WTC11 (cell line): ENCODE data around the gene SMURF1. TPM values are rescaled to one million over a fixed set of nuclear protein-coding genes. Genes with fewer than 3 reads are reported as not detected.

Experiments
- ATAC-seq: fragments of 200-7000 bp; cut with Tn5 transposase; 2 replicates; pipeline ENCODE4 v1.10.0; 2021; ENCODE audit warnings: mild to moderate bottlenecking, moderate library complexity
- CTCF ChIA-PET: fragments of 300-600 bp; sonication (Branson Sonifier 250); formaldehyde crosslinking; loops from one replicate; lab custom pipeline; 2021; ENCODE audit warnings: antibody characterized with exemption; lab: Charles Lee
- POLR2A ChIA-PET: fragments of 350-600 bp; sonication (Branson Sonifier 250); formaldehyde crosslinking; loops from one replicate; lab custom pipeline; 2021; ENCODE audit warnings: antibody characterized with exemption; lab: Charles Lee
- DNase-seq: peaks from one replicate; pipeline ENCODE4 v3.0.0; 2021; ENCODE audit warnings: low spot score
- H3K27ac Mint-ChIP-seq: 2 replicates; pipeline ENCODE4 v1.8.0; 2021; ENCODE audit warnings: mixed read lengths
- H3K27me3 Mint-ChIP-seq: 2 replicates; pipeline ENCODE4 v1.8.0; 2021; ENCODE audit warnings: low read depth, mild to moderate bottlenecking, moderate library complexity, mixed read lengths
- H3K36me3 Mint-ChIP-seq: 2 replicates; pipeline ENCODE4 v1.8.0; 2021; ENCODE audit warnings: mixed read lengths
- H3K4me1 Mint-ChIP-seq: 2 replicates; pipeline ENCODE4 v1.8.0; 2022; ENCODE audit warnings: mixed read lengths
- H3K4me3 Mint-ChIP-seq: 2 replicates; pipeline ENCODE4 v1.8.0; 2021; ENCODE audit warnings: mild to moderate bottlenecking, moderate library complexity, mixed read lengths
- H3K9me3 Mint-ChIP-seq: 2 replicates; pipeline ENCODE4 v1.8.0; 2021; ENCODE audit warnings: mixed read lengths
- ARID4B ChIP-seq: sonication (generic); formaldehyde crosslinking; IDR thresholded peaks from 2 replicates; pipeline ENCODE4 v1.8.0; 2023; ENCODE audit warnings: missing genetic modification reagents, mild to moderate bottlenecking, borderline replicate concordance
- EMX1 ChIP-seq: fragments of 250-450 bp; sonication (Bioruptor Pico); IDR thresholded peaks from 2 replicates; pipeline ENCODE4 v1.8.0; 2021; ENCODE audit warnings: mild to moderate bottlenecking
- FOXK1 ChIP-seq: sonication (generic); formaldehyde crosslinking; IDR thresholded peaks from 2 replicates; pipeline ENCODE4 v1.8.0; 2022; ENCODE audit warnings: mild to moderate bottlenecking, moderate library complexity, missing genetic modification reagents
- HMGA2 ChIP-seq: fragments of 250-450 bp; sonication (Bioruptor Pico); IDR thresholded peaks from 2 replicates; pipeline ENCODE4 v1.4.0; 2021; ENCODE audit warnings: mild to moderate bottlenecking, moderate library complexity
- HMGXB4 ChIP-seq: sonication (generic); formaldehyde crosslinking; IDR thresholded peaks from 2 replicates; pipeline ENCODE4 v1.8.1; 2023; ENCODE audit warnings: mild to moderate bottlenecking, moderate library complexity, missing genetic modification reagents
- MAX ChIP-seq: sonication (generic); formaldehyde crosslinking; IDR thresholded peaks from 2 replicates; pipeline ENCODE4 v1.8.0; 2022; ENCODE audit warnings: mild to moderate bottlenecking, missing genetic modification reagents
- OVOL2 ChIP-seq: fragments of 250-450 bp; sonication (Bioruptor Pico); IDR thresholded peaks from 2 replicates; pipeline ENCODE4 v1.9.0; 2021; ENCODE audit warnings: mild to moderate bottlenecking, borderline replicate concordance
- PRDM15 ChIP-seq: sonication (generic); formaldehyde crosslinking; IDR thresholded peaks from 2 replicates; pipeline ENCODE4 v1.8.0; 2022; ENCODE audit warnings: missing genetic modification reagents
- PRRX2 ChIP-seq: fragments of 250-450 bp; sonication (Bioruptor Pico); IDR thresholded peaks from 2 replicates; pipeline ENCODE4 v1.8.0; 2021; ENCODE audit warnings: mild to moderate bottlenecking
- TEAD1 ChIP-seq: sonication (generic); formaldehyde crosslinking; IDR thresholded peaks from 2 replicates; pipeline ENCODE4 v1.8.0; 2022; ENCODE audit warnings: mild to moderate bottlenecking, missing genetic modification reagents
- ZBTB21 ChIP-seq: sonication (generic); formaldehyde crosslinking; IDR thresholded peaks from 2 replicates; pipeline ENCODE4 v1.8.1; 2023; ENCODE audit warnings: mild to moderate bottlenecking, missing genetic modification reagents, borderline replicate concordance
- ZMAT4 ChIP-seq: fragments of 250-450 bp; sonication (Bioruptor Pico); IDR thresholded peaks from 2 replicates; pipeline ENCODE4 v1.9.0; 2021; ENCODE audit warnings: mild to moderate bottlenecking
- ZNF263 ChIP-seq: sonication (generic); formaldehyde crosslinking; IDR thresholded peaks from 2 replicates; pipeline ENCODE4 v1.8.1; 2022; ENCODE audit warnings: low read depth, mild to moderate bottlenecking, moderate library complexity, missing genetic modification reagents
- ZNF532 ChIP-seq: fragments of 250-450 bp; sonication (Bioruptor Pico); IDR thresholded peaks from 2 replicates; pipeline ENCODE4 v1.9.0; 2021; ENCODE audit warnings: mild to moderate bottlenecking, borderline replicate concordance
- total RNA-seq: library from RNA; stranded (reverse); gene quantifications from 3 replicates; pipeline ENCODE4 v1.2.3, GENCODE V29; 2021

SMURF1 gene
- total RNA-seq, 1 experiment from 2014 or later: 23.2 TPM

- TF ChIP-seq TEAD1 (no peak), MAX (no peak), HMGXB4 (CRISPR knock-in tag) (no peak)
Observed at GRCh38 chr7:99001482-99002147, 142.3 kb downstream of the SMURF1 start (continued).

- ChIA-PET CTCF (interaction anchor here (1.4 kb wide), 1 partner anchor 36 kb away, joined by 4 read pairs; no protein-coding TSS in a partner anchor), POLR2A (no interaction called here)
- Mint-ChIP-seq H3K27ac (0 out of 2 replicates have a peak overlapping the region, but pooled peaks have one; percentile 17), H3K36me3 (peaks cover 37% of the 10 kb centered on the region), H3K27me3 (no peaks in the 10 kb centered on the region), H3K9me3 (no peaks in the 10 kb centered on the region), H3K4me1 (no peaks in the 10 kb centered on the region), H3K4me3 (no peak overlapping the region)
- TF ChIP-seq ZNF532 (no peak), PRDM15 (CRISPR knock-in tag) (no peak)
- DNase-seq: no peak
- no peak for ATAC-seq
Observed at GRCh38 chr7:99000904-99001465, 142.9 kb downstream of the SMURF1 start.

GRCh38 chr7:99000196-99000903 is 143.6 kb downstream of the SMURF1 start:
- Mint-ChIP-seq H3K27ac (0 out of 2 replicates have a peak overlapping the region, but pooled peaks have one; percentile 17), H3K36me3 (peaks cover 37% of the 10 kb centered on the region), H3K4me1 (no peaks in the 10 kb centered on the region), H3K9me3 (no peaks in the 10 kb centered on the region), H3K4me3 (no peak overlapping the region), H3K27me3 (no peaks in the 10 kb centered on the region)
- no peak for ATAC-seq
- ChIA-PET CTCF (no interaction called here), POLR2A (no interaction called here)
- DNase-seq: no peak
- TF ChIP-seq ZNF263 (CRISPR knock-in tag): no peak
- no peak for TF ChIP-seq OVOL2 (CRISPR knock-in tag)
- no peak for TF ChIP-seq HMGA2 (CRISPR knock-in tag)
- TF ChIP-seq ZMAT4 (CRISPR knock-in tag): no peak
- no peak for TF ChIP-seq ARID4B
- TF ChIP-seq EMX1: no peak
- TF ChIP-seq PRRX2: no peak
- no peak for TF ChIP-seq FOXK1 (CRISPR knock-in tag)
- TF ChIP-seq ZBTB21 (CRISPR knock-in tag): no peak
